Measurements from ENCODE around the gene ANKRD9.
"Not testable (repeated sequence)": the region's sequence is repeated elsewhere in the genome, so short reads cannot be mapped to it uniquely, and the experiment has no call there.

Gene ANKRD9

DNA sequence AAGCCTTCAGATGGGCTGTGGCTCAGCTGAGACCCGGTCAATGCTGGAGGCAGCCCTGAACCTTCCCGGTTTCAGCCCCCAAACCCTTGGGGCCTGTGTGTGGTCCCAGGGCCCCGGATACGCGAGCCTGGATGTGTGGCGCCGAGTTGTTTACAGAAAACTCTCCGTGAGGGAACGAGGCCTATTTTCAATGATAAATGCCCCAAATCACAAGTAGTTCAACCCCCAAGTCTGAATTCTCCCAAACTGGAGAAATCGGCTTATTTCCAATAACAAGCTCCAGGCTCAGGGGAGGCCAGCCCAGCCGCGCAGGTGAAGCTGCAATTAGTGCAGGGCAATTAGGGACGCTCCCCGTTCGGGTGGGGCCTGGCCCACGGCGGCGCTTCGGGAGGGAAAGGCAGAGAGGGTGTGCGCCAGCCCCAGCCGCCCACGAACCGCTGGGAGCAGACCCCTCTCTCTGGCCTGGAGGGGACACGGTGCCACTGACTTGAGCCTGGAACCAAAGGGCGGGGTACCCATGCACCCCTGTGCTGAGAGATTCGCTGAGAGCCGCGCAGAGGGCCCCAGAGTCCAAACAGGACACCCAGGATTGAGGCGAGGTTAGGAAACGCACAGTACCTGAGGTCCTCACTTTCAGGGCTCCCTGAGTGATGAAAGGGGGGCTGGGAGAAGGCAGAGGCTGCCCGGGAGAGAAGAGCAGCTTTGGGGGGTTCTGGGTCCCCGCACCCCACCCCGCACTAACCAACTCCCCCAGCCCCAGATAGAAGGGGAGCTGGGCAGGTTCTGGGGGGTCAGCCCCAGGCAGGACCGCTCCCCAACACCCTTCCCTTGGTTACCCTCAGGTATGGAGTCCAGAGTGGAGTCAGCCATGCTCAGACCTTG, 14.2 kb upstream of the ANKRD9 start:
- DNase-seq (ENCODE audit: low read depth), result no peak
- TF ChIP-seq, protein P1, sequence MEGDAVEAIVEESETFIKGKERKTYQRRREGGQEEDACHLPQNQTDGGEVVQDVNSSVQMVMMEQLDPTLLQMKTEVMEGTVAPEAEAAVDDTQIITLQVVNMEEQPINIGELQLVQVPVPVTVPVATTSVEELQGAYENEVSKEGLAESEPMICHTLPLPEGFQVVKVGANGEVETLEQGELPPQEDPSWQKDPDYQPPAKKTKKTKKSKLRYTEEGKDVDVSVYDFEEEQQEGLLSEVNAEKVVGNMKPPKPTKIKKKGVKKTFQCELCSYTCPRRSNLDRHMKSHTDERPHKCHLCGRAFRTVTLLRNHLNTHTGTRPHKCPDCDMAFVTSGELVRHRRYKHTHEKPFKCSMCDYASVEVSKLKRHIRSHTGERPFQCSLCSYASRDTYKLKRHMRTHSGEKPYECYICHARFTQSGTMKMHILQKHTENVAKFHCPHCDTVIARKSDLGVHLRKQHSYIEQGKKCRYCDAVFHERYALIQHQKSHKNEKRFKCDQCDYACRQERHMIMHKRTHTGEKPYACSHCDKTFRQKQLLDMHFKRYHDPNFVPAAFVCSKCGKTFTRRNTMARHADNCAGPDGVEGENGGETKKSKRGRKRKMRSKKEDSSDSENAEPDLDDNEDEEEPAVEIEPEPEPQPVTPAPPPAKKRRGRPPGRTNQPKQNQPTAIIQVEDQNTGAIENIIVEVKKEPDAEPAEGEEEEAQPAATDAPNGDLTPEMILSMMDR (IDR thresholded peaks at IDR 0.05; ENCODE audit: control insufficient read depth, extremely low read depth, insufficient read depth), result no peak
- peak overlapping the region; percentile 64 for H3K4me3 ChIP-seq (ENCODE audit: low read depth, low read length)

DNA sequence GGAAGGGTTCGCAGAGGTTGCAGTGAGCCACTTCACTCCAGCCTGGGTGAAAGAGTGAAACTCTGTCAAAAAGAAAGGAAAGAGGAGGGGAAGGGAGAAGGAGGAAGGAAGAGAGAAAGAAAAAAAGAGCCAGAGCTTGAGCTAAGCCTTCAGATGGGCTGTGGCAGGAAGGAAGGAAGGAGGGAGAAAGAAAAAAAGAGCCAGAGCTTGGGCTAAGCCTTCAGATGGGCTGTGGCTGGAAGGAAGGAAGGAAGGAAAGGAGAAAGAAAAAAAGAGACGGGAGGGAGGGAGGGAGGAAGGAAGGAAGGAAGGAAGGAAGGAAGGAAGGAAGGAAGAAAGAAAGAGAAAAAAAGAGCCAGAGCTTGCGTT, 13.6 kb upstream of the ANKRD9 start:
- TF ChIP-seq, protein P1 (IDR thresholded peaks at IDR 0.05; ENCODE audit: control insufficient read depth, extremely low read depth, insufficient read depth), result no peak
- no peak for DNase-seq (ENCODE audit: low read depth)
- H3K4me3 ChIP-seq (ENCODE audit: low read depth, low read length), result no peak overlapping the region

DNA sequence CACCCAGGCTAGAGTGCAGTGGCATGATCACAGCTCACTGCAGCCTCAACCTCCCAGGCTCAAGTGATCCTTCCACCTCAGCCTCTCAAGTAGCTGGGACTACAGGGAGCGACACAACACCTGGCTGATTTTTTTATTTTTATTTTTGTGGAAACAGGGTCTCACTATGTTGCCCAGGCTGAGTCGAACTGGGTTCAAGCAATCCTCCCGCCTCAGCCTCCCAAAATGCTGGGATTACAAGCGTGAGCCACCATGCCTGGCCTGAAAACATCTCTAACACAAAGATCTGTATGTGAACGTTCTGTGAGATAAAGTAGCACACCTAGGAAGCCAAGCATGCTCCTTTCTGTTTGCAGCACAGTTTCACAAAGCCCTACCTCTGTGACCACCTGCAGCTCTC, 10.1 kb upstream of the ANKRD9 start:
- not testable (repeated sequence) for DNase-seq (ENCODE audit: low read depth); H3K4me3 ChIP-seq (ENCODE audit: low read depth, low read length)

- DNase-seq (ENCODE audit: low read depth), result no peak
- H3K4me3 ChIP-seq (ENCODE audit: low read depth, low read length), result no peak overlapping the region
- TF ChIP-seq, protein P1 (IDR thresholded peaks at IDR 0.05; ENCODE audit: control insufficient read depth, extremely low read depth, insufficient read depth), result no peak
These were observed 8.6 kb upstream of the ANKRD9 start for GRCh38 chr14:102518063-102518648.

- peak overlapping the region; percentile 51 for H3K4me3 ChIP-seq (ENCODE audit: low read depth, low read length)
- no peak for DNase-seq (ENCODE audit: low read depth)
- TF ChIP-seq, protein P1 (IDR thresholded peaks at IDR 0.05; ENCODE audit: control insufficient read depth, extremely low read depth, insufficient read depth), result no peak
These were observed 8.0 kb upstream of the ANKRD9 start for GRCh38 chr14:102517392-102518062.

DNA sequence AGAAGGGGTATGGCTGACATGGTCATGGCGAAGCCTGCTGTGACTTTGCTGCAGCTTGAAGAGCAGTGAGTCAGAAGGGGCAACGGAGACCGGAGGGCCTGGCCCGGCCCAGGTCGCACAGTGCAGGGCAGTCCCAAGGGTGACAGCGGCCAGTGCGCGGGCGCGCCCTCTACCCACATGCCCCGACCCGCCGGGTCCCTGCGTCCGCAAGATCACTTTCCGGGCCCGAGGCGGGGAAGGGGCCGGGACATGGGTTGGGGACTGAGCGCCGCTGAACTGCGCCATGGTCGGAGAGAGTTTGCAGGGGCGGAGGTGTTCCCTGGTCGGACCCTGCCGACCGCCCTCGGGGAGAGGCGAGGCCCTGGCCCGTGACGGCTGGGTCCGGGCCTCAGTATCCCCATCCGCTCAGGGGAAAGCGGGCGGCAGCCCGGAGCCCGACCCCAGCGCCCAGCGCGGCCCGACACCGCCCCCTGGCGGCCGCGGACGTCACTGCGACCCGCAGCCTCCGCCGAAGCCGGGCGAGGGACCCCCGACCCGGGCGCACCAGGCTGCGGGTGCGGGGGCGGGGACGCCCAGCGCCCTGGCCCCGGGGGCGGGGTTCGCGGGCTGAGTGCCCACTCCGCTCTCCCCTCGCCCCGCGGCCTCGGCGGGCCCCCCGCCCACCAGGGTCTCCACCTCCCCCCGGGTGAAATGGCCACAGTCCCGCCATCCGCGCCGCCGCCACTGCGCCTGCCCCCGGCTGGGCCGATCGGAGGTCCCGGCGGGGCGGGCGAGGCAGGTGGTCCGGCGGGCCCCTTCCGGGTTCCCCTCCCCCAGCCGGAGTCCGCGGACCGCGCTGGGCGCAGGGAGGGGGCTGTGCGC, 7.2 kb upstream of the ANKRD9 start:
- TF ChIP-seq, protein P1 (IDR thresholded peaks at IDR 0.05; ENCODE audit: control insufficient read depth, extremely low read depth, insufficient read depth), result peak; percentile 87
- H3K4me3 ChIP-seq (ENCODE audit: low read depth, low read length), result peak overlapping the region; percentile 51
- no peak for DNase-seq (ENCODE audit: low read depth)

Data from LNCaP clone FGC (cell line).